Right atrium auricular region (tissue), 2 donors: ENCODE measurements around the gene KRT78. TPM values are rescaled to one million over a fixed set of nuclear protein-coding genes. Genes with fewer than 3 reads are reported as not detected.

Source experiments
- DNase-seq: peaks from one replicate; pipeline ENCODE4 v3.0.0-alpha.2; 2019; ENCODE audit warnings: low spot score
- H3K27ac ChIP-seq, 2 donors: fragments of 200-600 bp; sonication (generic); 1 replicate in 1 of 2; 2 replicates in 1 of 2; pipeline ENCODE4 v1.5.1; 2016 to 2019
- H3K27me3 ChIP-seq, 2 donors: fragments of 200-600 bp; sonication (generic); one replicate each; pipeline versions ENCODE4 v1.5.1 to v1.6.0; 2017 to 2019
- H3K36me3 ChIP-seq: fragments of 200-600 bp; sonication (generic); one replicate; pipeline ENCODE4 v1.5.1; 2016
- H3K4me1 ChIP-seq, 2 donors: fragments of 200-600 bp; sonication (generic); one replicate each; pipeline versions ENCODE4 v1.5.1 to v1.6.0; 2017 to 2019
- H3K4me3 ChIP-seq, 2 donors: fragments of 200-600 bp; sonication (generic); 1 replicate in 1 of 2; 2 replicates in 1 of 2; pipeline ENCODE4 v1.5.1; 2017 to 2019; ENCODE audit warnings: mild to moderate bottlenecking in 1 of 2, moderate library complexity in 1 of 2
- H3K9me3 ChIP-seq, 2 donors: fragments of 200-600 bp; sonication (generic); one replicate each; pipeline ENCODE4 v1.5.1; 2019
- total RNA-seq, 2 donors: library from RNA; depleted of rRNA; stranded (reverse); fragments of >200 nt; gene quantifications; one replicate each; pipeline ENCODE4 v1.1.0, GENCODE V29; 2016
- TF ChIP-seq, protein P1 (sequence below), 2 donors: fragments of 200-600 bp; sonication (generic); IDR thresholded peaks; one replicate each; pipeline ENCODE4 v1.5.1; 2019; ENCODE audit warnings: antibody characterized with exemption in 2 of 2

The KRT78 gene
- total RNA-seq, 2 donors from 2014 or later, result not detected

DNA sequence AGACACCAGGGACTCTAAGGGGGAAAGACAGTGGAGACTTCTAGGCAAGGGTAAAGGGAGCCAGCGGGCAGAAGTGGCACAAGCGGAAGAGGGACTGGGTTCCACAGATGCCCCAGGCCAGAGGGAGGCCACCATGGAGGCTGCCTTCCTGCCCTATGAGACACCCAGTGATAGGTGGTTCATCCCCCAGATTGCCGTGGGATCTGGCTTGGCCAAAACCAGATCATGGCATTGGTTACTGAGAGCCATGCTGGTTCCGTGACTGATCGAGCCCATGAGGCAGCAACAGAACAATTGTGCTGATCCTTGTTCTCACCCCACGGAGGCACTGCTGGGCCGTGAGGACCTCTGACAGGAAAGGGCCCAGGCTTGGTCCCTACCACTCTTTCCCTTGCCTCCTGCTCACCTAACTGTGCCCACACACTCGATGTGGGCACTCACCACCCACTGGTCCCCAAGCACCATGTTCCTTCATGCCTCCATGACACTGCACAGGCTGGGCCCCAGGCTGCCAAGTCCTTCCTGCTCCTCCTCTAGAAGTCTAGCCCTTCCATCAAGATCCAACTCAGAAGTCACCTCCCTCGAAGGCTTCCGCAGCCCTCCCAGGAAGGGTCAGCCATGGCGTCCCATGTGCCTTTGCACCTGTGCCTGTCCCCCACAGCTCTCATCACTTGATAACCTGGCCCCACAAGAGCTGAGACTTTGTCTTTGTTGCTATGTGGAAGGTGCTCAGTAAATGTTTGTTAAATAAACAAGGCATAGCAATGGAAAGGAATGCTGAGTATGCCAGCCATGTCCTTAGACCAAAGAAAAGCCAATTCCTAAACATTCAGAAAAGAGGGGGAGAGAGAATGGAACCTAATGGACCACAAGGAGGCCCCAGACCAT is 21.9 kb downstream of the KRT78 start:
- Histone ChIP-seq H3K27me3 (no peaks in the 10 kb centered on the region), H3K4me3 (no peak overlapping the region), H3K36me3 (no peaks in the 10 kb centered on the region), H3K4me1 (no peaks in the 10 kb centered on the region), H3K27ac (no peak overlapping the region), H3K9me3 (no peaks in the 10 kb centered on the region)
- DNase-seq, result no peak
- TF ChIP-seq, protein P1, sequence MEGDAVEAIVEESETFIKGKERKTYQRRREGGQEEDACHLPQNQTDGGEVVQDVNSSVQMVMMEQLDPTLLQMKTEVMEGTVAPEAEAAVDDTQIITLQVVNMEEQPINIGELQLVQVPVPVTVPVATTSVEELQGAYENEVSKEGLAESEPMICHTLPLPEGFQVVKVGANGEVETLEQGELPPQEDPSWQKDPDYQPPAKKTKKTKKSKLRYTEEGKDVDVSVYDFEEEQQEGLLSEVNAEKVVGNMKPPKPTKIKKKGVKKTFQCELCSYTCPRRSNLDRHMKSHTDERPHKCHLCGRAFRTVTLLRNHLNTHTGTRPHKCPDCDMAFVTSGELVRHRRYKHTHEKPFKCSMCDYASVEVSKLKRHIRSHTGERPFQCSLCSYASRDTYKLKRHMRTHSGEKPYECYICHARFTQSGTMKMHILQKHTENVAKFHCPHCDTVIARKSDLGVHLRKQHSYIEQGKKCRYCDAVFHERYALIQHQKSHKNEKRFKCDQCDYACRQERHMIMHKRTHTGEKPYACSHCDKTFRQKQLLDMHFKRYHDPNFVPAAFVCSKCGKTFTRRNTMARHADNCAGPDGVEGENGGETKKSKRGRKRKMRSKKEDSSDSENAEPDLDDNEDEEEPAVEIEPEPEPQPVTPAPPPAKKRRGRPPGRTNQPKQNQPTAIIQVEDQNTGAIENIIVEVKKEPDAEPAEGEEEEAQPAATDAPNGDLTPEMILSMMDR (IDR thresholded peaks at IDR 0.05), result no peak

DNA sequence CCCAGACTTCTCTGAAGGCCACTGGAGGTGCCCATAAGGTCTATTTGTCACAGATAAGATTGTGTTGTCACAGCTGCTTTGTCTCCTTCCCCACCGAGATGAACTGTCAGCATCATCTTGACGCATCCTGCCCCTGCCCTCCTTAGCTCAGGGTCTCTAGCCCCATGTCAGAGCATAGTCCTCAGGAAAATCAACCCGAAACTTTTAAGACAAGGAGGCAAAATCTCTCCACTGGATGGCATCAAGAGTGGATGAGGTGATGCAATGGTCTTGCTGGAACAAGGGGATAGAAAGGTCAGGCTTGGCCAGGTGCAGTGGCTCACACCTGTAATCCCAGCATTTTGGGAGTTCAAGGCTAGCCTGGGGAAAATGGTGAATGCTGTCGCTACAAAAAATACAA is 22.8 kb downstream of the KRT78 start:
- Histone ChIP-seq H3K4me3 (no peak overlapping the region), H3K36me3 (no peaks in the 10 kb centered on the region), H3K27me3 (no peaks in the 10 kb centered on the region), H3K27ac (no peak overlapping the region), H3K9me3 (no peaks in the 10 kb centered on the region), H3K4me1 (no peaks in the 10 kb centered on the region)
- TF ChIP-seq, protein P1 (IDR thresholded peaks at IDR 0.05), result no peak
- DNase-seq, result no peak

- Histone ChIP-seq H3K27ac (no peak overlapping the region), H3K4me1 (no peaks in the 10 kb centered on the region)
- TF ChIP-seq, protein P1 (IDR thresholded peaks at IDR 0.05), result no peak
Observed at GRCh38 chr12:52824741-52825410, 23.9 kb downstream of the KRT78 start.

GRCh38 chr12:52823761-52824450 is 24.9 kb downstream of the KRT78 start:
- Histone ChIP-seq H3K4me3 (no peak overlapping the region), H3K4me1 (no peaks in the 10 kb centered on the region), H3K27me3 (no peaks in the 10 kb centered on the region), H3K9me3 (no peaks in the 10 kb centered on the region), H3K27ac (no peak overlapping the region), H3K36me3 (no peaks in the 10 kb centered on the region)
- no peak for DNase-seq
- TF ChIP-seq, protein P1 (IDR thresholded peaks at IDR 0.05), result no peak

More at GRCh38 chr12:52824741-52825410, 23.9 kb downstream of the KRT78 start:
- Histone ChIP-seq H3K36me3 (no peaks in the 10 kb centered on the region), H3K27me3 (no peaks in the 10 kb centered on the region), H3K9me3 (no peaks in the 10 kb centered on the region), H3K4me3 (no peak overlapping the region)
- no peak for DNase-seq

- Histone ChIP-seq H3K4me1 (no peaks in the 10 kb centered on the region), H3K9me3 (no peaks in the 10 kb centered on the region), H3K27ac (no peak overlapping the region), H3K27me3 (no peaks in the 10 kb centered on the region), H3K4me3 (no peak overlapping the region), H3K36me3 (no peaks in the 10 kb centered on the region)
- DNase-seq, result no peak
- TF ChIP-seq, protein P1 (IDR thresholded peaks at IDR 0.05), result no peak
Observed at GRCh38 chr12:52822771-52823510, 25.9 kb downstream of the KRT78 start.
